Gastrocnemius medialis (tissue), 4 donors: ENCODE measurements around the gene UNC93B1.
"Not testable (repeated sequence)": the region's sequence is repeated elsewhere in the genome, so short reads cannot be mapped to it uniquely, and the experiment has no call there.

Experiments
- CTCF ChIP-seq, 5 experiments: fragments of 450-650 bp in 3 of 5; fragments of 200-600 bp in 2 of 5; sonication (generic) in 2 of 5; IDR thresholded peaks in 4 of 5; conservative IDR thresholded peaks in 1 of 5; 1 replicate in 4 of 5; 2 replicates in 1 of 5; pipeline ENCODE4 v1.5.1; 2016 to 2019; ENCODE audit warnings: antibody characterized with exemption in 5 of 5, mild to moderate bottlenecking in 3 of 5, moderate library complexity in 3 of 5
- POLR2A ChIP-seq, 2 donors: fragments of 450-650 bp; IDR thresholded peaks; one replicate each; pipeline ENCODE4 v1.6.1; 2017; ENCODE audit warnings: antibody characterized with exemption in 2 of 2, mild to moderate bottlenecking in 2 of 2, moderate library complexity in 2 of 2

- TF ChIP-seq CTCF (IDR thresholded peaks at IDR 0.05 in 4 of 5, conservative IDR thresholded peaks at IDR 0.05 in 1 of 5); POLR2A (IDR thresholded peaks at IDR 0.05): not testable (repeated sequence)
These were observed 40.0 kb downstream of the UNC93B1 start for GRCh38 chr11:67963879-67964278.
